ENCODE measurements around the gene CCDC87.
"Not testable (repeated sequence)": the region's sequence is repeated elsewhere in the genome, so short reads cannot be mapped to it uniquely, and the experiment has no call there.

Gene CCDC87

DNA sequence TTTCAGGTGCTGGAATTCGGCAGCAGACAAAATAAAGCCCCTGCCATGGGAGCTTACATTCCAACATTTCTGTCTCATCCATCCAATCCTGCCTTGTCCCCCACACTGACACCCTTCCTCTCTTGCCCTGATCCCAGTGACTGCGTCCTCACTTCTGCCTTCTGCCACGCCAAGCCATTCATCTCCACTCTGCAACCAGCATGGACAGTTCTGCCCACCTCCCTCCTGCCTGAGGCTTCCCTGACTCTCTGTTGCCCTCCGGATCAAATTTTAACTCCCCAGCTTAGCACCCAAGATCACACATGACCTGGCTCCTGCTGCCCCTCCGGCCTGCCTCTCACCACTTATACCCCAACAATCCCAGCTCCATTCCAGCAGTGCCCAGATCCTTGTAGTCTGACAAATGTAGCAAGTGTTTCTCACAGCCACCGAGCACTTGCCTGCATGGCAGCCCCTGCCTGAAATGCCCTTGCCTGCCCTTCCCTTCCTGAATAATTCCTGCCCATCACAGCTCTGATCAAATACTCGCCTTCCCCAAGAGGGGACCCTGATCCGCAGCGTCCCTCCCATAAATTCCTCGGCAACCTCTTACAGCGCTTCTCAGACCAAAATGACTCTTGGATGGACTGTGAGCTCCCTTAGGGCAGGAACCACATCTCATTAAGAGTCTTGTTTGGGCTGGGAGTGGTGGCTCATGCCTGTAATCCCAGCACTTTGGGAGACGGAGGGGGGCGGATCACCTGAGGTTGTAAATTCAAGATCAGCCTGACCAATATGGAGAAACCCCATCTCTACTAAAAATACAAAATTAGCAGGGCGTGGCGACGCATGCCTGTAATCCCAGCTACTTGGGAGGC is 43.9 kb downstream of the CCDC87 start:
- DNase-seq: no peak

DNA sequence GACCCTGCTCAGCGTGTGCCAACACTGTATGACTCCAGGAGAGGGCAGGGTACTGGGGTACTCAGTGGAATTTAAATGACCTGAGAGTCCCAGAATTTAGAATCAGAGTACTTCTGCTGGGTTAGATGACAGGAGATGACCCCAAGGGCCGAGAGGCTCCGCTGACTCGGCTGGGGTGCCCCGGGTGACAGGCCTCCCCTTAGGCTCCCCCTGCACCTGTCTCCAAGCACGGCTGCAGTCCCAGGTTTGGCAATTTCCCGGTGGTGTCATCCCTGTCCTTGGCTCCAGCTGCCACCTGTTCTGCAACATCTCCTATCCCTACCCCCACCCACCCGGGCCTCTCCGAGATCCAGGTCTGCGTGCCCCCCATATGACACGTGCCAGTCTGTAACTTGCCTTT is 44.8 kb downstream of the CCDC87 start:
- no peak for DNase-seq

DNA sequence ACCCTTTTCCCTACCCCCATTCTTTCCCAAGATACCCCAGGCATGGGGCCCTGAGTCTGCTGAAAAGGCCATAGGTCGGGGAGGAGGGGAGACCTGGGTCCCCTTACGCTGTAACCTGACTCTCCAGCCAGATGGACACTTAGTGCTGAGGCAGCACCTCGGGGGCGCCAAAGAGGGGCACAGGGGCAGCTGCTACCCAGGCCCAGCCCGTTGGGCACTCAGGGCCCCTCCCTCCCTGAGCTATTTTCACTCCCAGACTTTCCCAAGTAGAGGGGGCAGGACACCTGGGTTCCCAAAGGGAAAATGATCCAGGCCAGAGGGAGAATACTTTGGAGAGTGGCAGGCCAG is 45.2 kb downstream of the CCDC87 start:
- DNase-seq: no peak

DNA sequence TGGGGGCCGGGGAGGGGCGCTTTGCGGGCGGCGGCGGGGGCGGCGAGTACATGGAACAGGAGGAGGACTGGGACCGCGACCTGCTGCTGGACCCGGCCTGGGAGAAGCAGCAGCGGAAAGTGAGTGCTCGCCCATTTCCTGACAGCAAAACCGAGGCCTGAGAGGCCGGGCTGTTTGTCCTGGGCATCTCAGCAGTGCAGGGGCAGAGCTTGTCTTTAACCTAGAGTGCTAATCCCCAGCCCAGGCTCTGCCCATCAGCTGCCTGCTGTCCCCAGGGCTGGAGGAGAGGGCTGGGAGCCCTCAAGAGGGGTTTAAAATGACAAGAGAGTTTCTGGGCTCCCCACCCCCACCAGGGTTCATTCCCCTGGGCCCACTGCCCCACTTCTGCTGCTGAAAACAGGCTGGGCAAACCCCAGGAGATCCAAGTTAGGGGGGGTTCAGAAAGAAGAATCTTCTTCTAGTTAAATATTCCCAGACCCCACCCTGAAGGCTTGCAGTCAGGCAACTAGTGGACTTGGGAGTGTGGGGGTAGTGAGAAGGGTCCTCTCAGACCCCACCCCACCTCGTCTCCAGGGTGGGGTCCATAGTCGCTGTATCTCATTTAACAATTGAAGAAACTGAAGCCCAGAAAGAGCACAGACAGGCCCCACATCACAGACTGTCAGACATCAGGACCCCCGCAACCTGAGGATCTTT is 45.7 kb downstream of the CCDC87 start:
- DNase-seq: no peak

- no peak for DNase-seq
These were observed 46.4 kb downstream of the CCDC87 start, which contains the start of gene ACTN3 for GRCh38 chr11:66546368-66546965. TSS of gene ACTN3 (plus strand) at chr11:66546903. CDS start at chr11:66546938, 35 bp downstream.

GRCh38 chr11:66545701-66546367 is 47.0 kb downstream of the CCDC87 start, which contains the start of gene ZDHHC24:
TSS of gene ZDHHC24 (minus strand) at chr11:66546048. CDS start at chr11:66546003, 45 bp downstream.
- DNase-seq: peak; percentile 58 to 86 (median 76)

DNA sequence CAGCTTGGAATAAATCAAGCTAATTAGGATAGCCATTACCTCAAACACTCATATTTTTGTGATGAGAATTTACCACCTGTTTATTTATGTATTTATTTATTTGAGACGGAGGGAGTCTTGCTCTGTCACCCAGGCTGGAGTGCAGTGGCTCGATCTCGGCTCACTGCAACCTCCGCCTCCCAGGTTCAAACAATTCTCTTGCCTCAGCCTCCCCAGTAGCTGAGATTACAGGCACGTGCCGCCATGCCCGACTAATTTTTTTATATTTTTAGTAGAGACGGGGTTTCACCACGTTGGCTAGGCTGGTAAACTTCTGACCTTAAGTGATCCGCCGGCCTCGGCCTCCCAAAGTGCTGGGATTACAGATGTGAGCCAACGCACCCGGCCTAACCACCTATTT is 47.9 kb downstream of the CCDC87 start:
- DNase-seq: not testable (repeated sequence)

DNA sequence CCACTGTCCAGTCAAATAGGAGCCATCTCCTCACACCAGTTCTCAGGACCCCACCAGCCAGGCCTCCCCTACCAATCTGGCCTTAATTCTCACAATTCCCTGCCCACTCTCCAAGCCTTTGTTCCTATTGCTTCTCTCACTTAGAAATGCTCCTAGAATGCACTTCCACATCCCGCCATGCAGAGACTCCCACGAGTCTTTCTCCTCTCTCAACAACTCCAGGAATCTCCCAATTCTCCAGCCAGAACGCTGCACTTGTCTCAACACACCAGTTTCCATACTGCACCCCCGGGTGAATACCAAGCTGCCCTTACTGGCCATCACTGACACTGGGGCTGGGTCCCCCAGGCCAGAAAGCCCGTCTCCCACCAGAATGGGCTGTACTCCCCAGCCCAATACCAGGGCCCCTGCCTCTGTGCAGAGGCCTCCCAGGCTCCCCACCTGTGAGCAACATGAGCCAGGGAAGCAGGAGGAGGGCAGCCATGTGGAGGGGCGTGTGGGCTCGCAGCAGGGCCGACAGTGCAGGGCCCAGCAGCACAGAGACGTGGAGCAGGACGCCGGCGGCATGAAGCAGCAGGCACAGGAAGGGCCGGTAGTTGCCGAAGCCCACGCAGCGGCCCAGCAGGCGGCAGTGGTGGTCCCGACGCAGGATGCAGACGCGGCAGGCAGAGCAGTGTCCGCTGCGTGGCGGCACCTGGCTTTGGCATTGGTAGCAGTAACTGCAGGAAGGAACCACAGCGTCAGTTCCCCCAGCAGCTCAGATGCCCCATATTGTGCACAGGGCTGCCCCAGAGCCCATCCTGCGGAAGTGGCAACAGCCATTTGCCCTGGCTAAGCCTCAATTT is 49.4 kb downstream of the CCDC87 start:
- peak in 5 of 6 experiments; percentile 27 to 55 (median 49) for DNase-seq

DNA sequence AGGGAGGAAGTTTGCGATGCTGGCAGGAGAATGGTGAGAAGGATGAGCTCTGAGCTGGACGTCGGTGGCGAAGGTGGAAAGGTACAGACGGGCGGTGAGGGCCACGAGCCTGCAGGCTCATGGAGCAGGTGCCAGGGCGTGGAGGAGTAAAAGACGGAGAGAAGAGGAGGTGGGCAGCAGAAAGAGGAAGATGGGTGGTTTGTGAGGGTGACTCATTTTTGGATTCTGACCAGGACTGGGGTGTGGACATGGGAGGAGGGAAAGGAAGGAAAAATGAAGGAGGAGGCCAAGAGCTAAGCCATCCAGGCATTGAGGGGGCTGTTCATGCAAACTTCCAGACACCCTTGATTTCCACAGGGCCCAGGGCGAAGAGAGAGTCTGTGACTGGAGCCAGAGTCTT is 50.5 kb downstream of the CCDC87 start:
- DNase-seq: no peak

- no peak for DNase-seq
These were observed 51.0 kb downstream of the CCDC87 start for GRCh38 chr11:66541892-66542291.

DNA sequence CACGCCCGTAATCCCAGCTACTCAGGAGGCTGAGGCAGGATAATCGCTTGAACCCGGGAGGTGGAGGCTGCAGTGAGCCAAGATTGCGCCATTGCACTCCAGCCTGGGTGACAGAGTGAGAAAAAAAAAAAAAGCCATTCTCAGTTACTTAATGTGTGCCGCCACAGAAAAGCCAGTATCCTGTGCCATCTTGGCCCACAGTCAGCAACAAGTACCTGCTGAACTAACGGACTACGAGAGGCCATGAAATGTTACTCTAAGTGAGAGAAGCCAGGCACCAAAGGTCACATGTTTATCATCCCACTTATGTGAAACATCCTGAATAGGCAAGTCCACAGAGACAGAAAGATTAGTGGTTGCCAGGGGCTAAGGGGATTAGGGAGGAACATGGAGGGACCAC is 52.3 kb downstream of the CCDC87 start:
- DNase-seq: not testable (repeated sequence)
